Measurements from ENCODE around the gene CBFB. TPM values are rescaled to one million over a fixed set of nuclear protein-coding genes. Genes with fewer than 3 reads are reported as not detected.
"Not testable (repeated sequence)": the region's sequence is repeated elsewhere in the genome, so short reads cannot be mapped to it uniquely, and the experiment has no call there.

The CBFB gene
- total and polyA plus RNA-seq, 2 of the 4 experiments (the other 2 are of a cell fraction), result 44.2 to 48.0 TPM

DNA sequence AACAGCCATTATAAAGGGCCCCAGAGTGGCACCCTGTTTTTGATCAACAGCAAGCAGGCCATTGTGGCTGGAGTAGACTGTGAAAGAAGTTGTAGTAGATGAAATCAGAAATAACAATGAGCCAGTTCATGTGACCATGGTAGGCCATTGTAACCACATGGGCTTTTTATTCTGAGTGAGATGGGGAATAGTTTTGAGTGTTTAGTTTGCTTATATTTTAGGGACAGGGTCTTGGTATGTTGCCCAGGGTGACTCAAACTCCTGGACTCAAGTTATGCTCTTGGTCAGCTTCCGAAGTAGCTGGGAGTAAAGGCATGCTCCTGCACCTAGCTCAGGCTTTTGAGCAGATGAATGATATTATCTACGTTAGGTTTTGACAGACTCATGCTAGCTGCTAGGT is 12.0 kb downstream of the CBFB start:
- peak overlapping the region; percentile 47 for H2BK5ac ChIP-seq (ENCODE audit: low read depth, low read length, poor library complexity, severe bottlenecking)
- ChIA-PET POLR2A (ENCODE audit: unreplicated experiment) (no interaction called here), CTCF (interaction anchor here (0.8 to 1.7 kb wide), 5 partner anchors 13 to 115 kb away, joined by 3 to 4 read pairs (median 3); no protein-coding TSS in a partner anchor)
- peaks cover 8% of the 10 kb centered on the region; the same call in 1 of the 2 replicates for H3K9me1 ChIP-seq (ENCODE audit: insufficient read depth, low read length)
- H2BK20ac ChIP-seq (ENCODE audit: low read depth, low read length), result no peak overlapping the region
- H3K9ac ChIP-seq (ENCODE audit: low read depth, low read length), result no peak overlapping the region
- peaks cover 15% of the 10 kb centered on the region for H3K4me1 ChIP-seq (ENCODE audit: control insufficient read depth, insufficient read depth, low read length)
- no peak overlapping the region for H2BK120ac ChIP-seq (ENCODE audit: low read depth, low read length)
- no peak overlapping the region for H3K18ac ChIP-seq (ENCODE audit: low read depth, low read length)
- no peak overlapping the region for H3K4me3 ChIP-seq (ENCODE audit: insufficient read depth, low read depth, low read length)
- in situ Hi-C loops (cut with MboI; ENCODE audit: low sequenced_read_pairs), result no loop called here
- no peaks in the 10 kb centered on the region for H3K27me3 ChIP-seq (ENCODE audit: control insufficient read depth, insufficient read depth, low read length)
- no peak overlapping the region for H2AK5ac ChIP-seq (ENCODE audit: low read depth, low read length)
- peak; percentile 86 for ATAC-seq (ENCODE audit: low read depth)
- H4K20me1 ChIP-seq (ENCODE audit: insufficient read depth, low read length), result peaks cover 32% of the 10 kb centered on the region
- no peak overlapping the region for H4K8ac ChIP-seq (ENCODE audit: low read depth in 2 of 2, low read length in 2 of 2)
- H2AK9ac ChIP-seq (replicated peaks; ENCODE audit: low read depth, low read length, poor library complexity), result no peak overlapping the region
- H2AFZ ChIP-seq (replicated peaks; ENCODE audit: low read length, poor library complexity), result no peak overlapping the region
- no peak overlapping the region for H3K56ac ChIP-seq (ENCODE audit: extremely low read depth, insufficient read depth, low read length)
- WGBS, 2 experiments (ENCODE audit: extremely low coverage in 2 of 2, insufficient read length in 1 of 2), result 50% methylated on average over 1 of the region's 2 CpGs; no CpG with 5 or more reads in 1 of the 2 experiments
- peak; percentile 88 for DNase-seq
- H3K14ac ChIP-seq (replicated peaks; ENCODE audit: low read depth, low read length), result no peak overlapping the region
- peaks cover 7% of the 10 kb centered on the region; the same call in 1 of the 2 replicates for H3K36me3 ChIP-seq (ENCODE audit: control insufficient read depth, insufficient read depth, low read length)
- no peak overlapping the region for H4K91ac ChIP-seq (ENCODE audit: insufficient read depth, low read depth, low read length)
- H4K5ac ChIP-seq (ENCODE audit: low read depth, low read length), result no peak overlapping the region
- BruUV-seq (replicated peaks), result no TSS peak
- peak overlapping the region; percentile 21; the same call in 1 of the 2 replicates for H3K4ac ChIP-seq (ENCODE audit: low read depth, low read length)
- H3K27ac ChIP-seq (ENCODE audit: insufficient read depth, low read length), result no peak overlapping the region; the same call in 1 of the 2 replicates
- intact Hi-C loops (cut with micrococcal nuclease), result no loop called here
- no peak for TF ChIP-seq CHD1 (IDR thresholded peaks at IDR 0.05; ENCODE audit: low read depth, low read length)
- no peak for TF ChIP-seq CTCF (conservative IDR thresholded peaks at IDR 0.05; ENCODE audit: low read depth, low read length)
- TF ChIP-seq, protein P1, sequence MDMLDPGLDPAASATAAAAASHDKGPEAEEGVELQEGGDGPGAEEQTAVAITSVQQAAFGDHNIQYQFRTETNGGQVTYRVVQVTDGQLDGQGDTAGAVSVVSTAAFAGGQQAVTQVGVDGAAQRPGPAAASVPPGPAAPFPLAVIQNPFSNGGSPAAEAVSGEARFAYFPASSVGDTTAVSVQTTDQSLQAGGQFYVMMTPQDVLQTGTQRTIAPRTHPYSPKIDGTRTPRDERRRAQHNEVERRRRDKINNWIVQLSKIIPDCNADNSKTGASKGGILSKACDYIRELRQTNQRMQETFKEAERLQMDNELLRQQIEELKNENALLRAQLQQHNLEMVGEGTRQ (IDR thresholded peaks at IDR 0.05; ENCODE audit: low read depth, low read length), result 0 out of 2 replicates have a peak, but pooled peaks have one; percentile 43
- TF ChIP-seq MXI1 (IDR thresholded peaks at IDR 0.05; ENCODE audit: borderline replicate concordance, low read depth, low read length), result 0 out of 2 replicates have a peak, but pooled peaks have one; percentile 21
- peak overlapping the region; percentile 40 for H3K4me2 ChIP-seq (ENCODE audit: low read depth, low read length)
- dilution Hi-C loops (cut with HindIII; ENCODE audit: low sequenced_read_pairs, unreplicated experiment), result no loop called here
- no peak overlapping the region for H3K23ac ChIP-seq (ENCODE audit: low read depth, low read length)
- H3K9me3 ChIP-seq (ENCODE audit: control insufficient read depth, insufficient read depth, low read length), result no peaks in the 10 kb centered on the region
- H2BK15ac ChIP-seq (ENCODE audit: low read depth, low read length), result no peak overlapping the region
- H3K79me1 ChIP-seq (ENCODE audit: low read depth in 1 of 2, low read length in 2 of 2), result peaks cover 16 to 58% of the 10 kb centered on the region in 2 experiments

GRCh38 chr16:67041520-67041919 is 12.6 kb downstream of the CBFB start:
- BruUV-seq (replicated peaks); H2BK120ac ChIP-seq (ENCODE audit: low read depth, low read length); H3K27ac ChIP-seq (ENCODE audit: insufficient read depth, low read length); dilution Hi-C loops (cut with HindIII; ENCODE audit: low sequenced_read_pairs, unreplicated experiment); DNase-seq; H4K8ac ChIP-seq (ENCODE audit: low read depth in 2 of 2, low read length in 2 of 2); H2BK15ac ChIP-seq (ENCODE audit: low read depth, low read length); H3K36me3 ChIP-seq (ENCODE audit: control insufficient read depth, insufficient read depth, low read length); H2BK20ac ChIP-seq (ENCODE audit: low read depth, low read length); H3K27me3 ChIP-seq (ENCODE audit: control insufficient read depth, insufficient read depth, low read length); intact Hi-C loops (cut with micrococcal nuclease); H3K9me1 ChIP-seq (ENCODE audit: insufficient read depth, low read length); H3K9ac ChIP-seq (ENCODE audit: low read depth, low read length); ATAC-seq (ENCODE audit: low read depth); POLR2A ChIA-PET (ENCODE audit: unreplicated experiment); H3K9me3 ChIP-seq (ENCODE audit: control insufficient read depth, insufficient read depth, low read length); H3K4me2 ChIP-seq (ENCODE audit: low read depth, low read length); H2BK5ac ChIP-seq (ENCODE audit: low read depth, low read length, poor library complexity, severe bottlenecking); H2AFZ ChIP-seq (replicated peaks; ENCODE audit: low read length, poor library complexity); H4K5ac ChIP-seq (ENCODE audit: low read depth, low read length); H2AK9ac ChIP-seq (replicated peaks; ENCODE audit: low read depth, low read length, poor library complexity); H3K4me3 ChIP-seq (ENCODE audit: insufficient read depth, low read depth, low read length); H4K91ac ChIP-seq (ENCODE audit: insufficient read depth, low read depth, low read length); H3K18ac ChIP-seq (ENCODE audit: low read depth, low read length); H3K23ac ChIP-seq (ENCODE audit: low read depth, low read length); in situ Hi-C loops (cut with MboI; ENCODE audit: low sequenced_read_pairs); H3K14ac ChIP-seq (replicated peaks; ENCODE audit: low read depth, low read length); H3K56ac ChIP-seq (ENCODE audit: extremely low read depth, insufficient read depth, low read length): not testable (repeated sequence)
- WGBS, 2 experiments (ENCODE audit: extremely low coverage in 2 of 2, insufficient read length in 1 of 2), result 100% methylated on average over 2 of the region's 4 CpGs; no CpG with 5 or more reads in 1 of the 2 experiments
- Histone ChIP-seq H3K79me1 (ENCODE audit: low read depth in 1 of 2, low read length in 2 of 2) (peaks cover 18 to 60% of the 10 kb centered on the region in 2 experiments), H2AK5ac (ENCODE audit: low read depth, low read length) (0 out of 2 replicates have a peak overlapping the region, but pooled peaks have one; percentile 75), H3K4ac (ENCODE audit: low read depth, low read length) (0 out of 2 replicates have a peak overlapping the region, but pooled peaks have one; percentile 21), H4K20me1 (ENCODE audit: insufficient read depth, low read length) (peaks cover 27% of the 10 kb centered on the region), H3K4me1 (ENCODE audit: control insufficient read depth, insufficient read depth, low read length) (peaks cover 13% of the 10 kb centered on the region)
- CTCF ChIA-PET, result interaction anchor here (0.6 to 1.5 kb wide), 4 partner anchors 12 to 70 kb away, joined by 3 to 5 read pairs (median 3); no protein-coding TSS in a partner anchor

Measured in IMR-90 (cell line).